ENCODE results near the gene TTC24.

TTC24 gene

DNA sequence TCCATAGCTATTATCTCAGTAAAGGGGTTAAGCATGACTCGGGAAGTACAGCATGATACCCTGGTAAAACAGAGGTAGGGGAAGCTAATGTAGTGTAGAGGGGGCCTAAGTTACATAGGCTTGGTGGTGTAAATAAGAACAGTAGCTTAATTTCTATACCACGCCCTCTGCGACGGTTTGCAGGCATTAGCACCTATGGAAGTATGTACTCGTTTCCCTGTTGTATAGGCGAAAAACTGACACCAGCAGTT lies 11.6 kb downstream of the TTC24 start:
- TF ChIP-seq, protein P1, sequence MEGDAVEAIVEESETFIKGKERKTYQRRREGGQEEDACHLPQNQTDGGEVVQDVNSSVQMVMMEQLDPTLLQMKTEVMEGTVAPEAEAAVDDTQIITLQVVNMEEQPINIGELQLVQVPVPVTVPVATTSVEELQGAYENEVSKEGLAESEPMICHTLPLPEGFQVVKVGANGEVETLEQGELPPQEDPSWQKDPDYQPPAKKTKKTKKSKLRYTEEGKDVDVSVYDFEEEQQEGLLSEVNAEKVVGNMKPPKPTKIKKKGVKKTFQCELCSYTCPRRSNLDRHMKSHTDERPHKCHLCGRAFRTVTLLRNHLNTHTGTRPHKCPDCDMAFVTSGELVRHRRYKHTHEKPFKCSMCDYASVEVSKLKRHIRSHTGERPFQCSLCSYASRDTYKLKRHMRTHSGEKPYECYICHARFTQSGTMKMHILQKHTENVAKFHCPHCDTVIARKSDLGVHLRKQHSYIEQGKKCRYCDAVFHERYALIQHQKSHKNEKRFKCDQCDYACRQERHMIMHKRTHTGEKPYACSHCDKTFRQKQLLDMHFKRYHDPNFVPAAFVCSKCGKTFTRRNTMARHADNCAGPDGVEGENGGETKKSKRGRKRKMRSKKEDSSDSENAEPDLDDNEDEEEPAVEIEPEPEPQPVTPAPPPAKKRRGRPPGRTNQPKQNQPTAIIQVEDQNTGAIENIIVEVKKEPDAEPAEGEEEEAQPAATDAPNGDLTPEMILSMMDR (IDR thresholded peaks at IDR 0.05; ENCODE audit: low read depth, low read length, missing control alignments) = no peak
- H3K4me3 ChIP-seq (replicated peaks; ENCODE audit: low read depth, low read length) = peak overlapping the region; percentile 81
- DNase-seq (ENCODE audit: extremely low read depth, low read depth) = no peak

DNA sequence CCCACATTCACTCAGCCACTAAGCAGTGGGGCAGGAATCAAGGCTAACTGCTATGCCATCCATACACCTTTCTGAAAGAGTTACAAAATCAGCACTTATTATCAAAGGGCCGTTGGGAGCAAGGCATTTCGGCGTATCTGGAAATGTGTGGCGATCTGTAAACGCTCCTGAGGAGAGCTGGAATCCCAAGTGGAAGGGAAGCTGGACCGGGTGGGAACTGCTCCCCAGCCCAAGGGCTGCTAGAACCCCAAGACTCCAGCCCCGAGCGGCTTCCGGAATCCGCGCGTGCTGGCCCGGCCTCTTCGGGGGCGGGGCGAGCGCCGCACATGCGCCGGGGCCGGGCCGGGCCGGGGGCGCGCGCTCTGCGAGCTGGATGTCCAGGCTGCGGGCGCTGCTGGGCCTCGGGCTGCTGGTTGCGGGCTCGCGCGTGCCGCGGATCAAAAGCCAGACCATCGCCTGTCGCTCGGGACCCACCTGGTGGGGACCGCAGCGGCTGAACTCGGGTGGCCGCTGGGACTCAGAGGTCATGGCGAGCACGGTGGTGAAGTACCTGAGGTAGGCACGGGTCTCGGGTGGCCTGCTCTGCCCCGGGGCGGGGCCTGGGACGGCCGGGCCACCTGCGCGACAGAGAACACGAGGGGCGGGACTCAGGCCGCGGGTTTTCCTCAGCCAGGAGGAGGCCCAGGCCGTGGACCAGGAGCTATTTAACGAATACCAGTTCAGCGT lies 12.1 kb downstream of the TTC24 start, which contains the start of gene NAXE:
TSS of gene NAXE (plus strand) at position 345 of the 726 bp plus-strand sequence. CDS start at position 374, 29 bp downstream.
- DNase-seq (ENCODE audit: extremely low read depth, low read depth) = no peak
- TF ChIP-seq, protein P1 (IDR thresholded peaks at IDR 0.05; ENCODE audit: low read depth, low read length, missing control alignments) = no peak
- peak within 1 kb of the TSS; percentile 81 for H3K4me3 ChIP-seq (replicated peaks; ENCODE audit: low read depth, low read length)

DNA sequence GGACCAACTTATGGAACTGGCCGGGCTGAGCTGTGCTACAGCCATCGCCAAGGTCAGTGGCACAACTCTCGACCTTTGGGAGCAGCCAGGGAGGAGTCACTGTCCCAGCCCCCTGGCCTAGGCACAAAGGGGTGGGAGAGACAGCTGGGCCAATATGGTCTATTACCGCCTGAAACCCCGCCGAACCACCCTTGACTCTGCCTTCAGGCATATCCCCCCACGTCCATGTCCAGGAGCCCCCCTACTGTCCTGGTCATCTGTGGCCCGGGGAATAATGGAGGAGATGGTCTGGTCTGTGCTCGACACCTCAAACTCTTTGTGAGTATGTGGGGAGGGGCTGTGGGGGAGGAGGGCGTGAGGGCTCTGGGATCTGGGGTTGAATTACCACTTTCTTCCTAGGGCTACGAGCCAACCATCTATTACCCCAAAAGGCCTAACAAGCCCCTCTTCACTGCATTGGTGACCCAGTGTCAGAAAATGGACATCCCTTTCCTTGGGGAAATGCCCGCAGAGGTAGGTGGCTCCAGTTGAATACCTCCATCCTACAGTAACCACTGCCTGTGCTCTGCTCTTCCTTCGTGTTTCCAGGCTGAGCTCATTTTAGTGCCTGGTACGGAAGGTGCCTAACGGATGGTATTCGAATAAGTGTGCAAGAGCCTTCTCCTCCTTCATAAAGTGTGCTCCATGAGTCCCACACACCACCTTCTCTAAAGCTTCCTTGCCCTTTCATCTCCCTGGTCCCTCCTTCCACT lies 12.8 kb downstream of the TTC24 start:
- TF ChIP-seq, protein P1 (IDR thresholded peaks at IDR 0.05; ENCODE audit: low read depth, low read length, missing control alignments) = no peak
- peak overlapping the region; percentile 81 for H3K4me3 ChIP-seq (replicated peaks; ENCODE audit: low read depth, low read length)
- no peak for DNase-seq (ENCODE audit: extremely low read depth, low read depth)

DNA sequence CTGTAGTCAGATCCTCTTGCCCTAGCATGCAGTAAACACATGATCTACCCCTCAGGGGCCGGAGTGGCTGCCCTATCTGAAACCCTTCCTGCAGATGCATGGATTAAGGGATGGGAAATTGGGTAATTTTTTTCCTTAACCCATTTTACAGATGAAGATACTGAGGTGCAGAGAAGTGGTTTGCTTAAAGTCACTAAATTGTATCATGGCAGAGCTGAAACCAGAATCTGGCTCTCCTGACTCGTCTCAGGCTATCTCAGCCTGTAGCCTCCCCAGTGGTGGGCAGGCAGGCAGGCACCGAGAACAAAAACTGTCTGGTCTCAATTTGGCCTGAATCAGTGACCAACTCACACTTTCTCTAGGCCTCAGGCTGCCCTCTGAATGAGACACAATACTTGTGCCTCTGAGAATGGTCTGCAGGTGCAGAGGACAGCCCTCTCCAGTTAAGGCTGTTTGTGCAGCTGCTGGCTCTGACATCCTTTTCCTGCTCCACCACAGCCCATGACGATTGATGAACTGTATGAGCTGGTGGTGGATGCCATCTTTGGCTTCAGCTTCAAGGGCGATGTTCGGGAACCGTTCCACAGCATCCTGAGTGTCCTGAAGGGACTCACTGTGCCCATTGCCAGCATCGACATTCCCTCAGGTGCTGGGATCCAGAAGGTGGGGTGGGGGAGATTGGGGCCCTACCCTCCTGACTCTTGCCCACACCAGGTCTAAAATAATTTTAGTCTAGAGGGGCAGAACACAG lies 13.6 kb downstream of the TTC24 start:
- DNase-seq (ENCODE audit: extremely low read depth, low read depth) = no peak
- TF ChIP-seq, protein P1 (IDR thresholded peaks at IDR 0.05; ENCODE audit: low read depth, low read length, missing control alignments) = no peak
- H3K4me3 ChIP-seq (replicated peaks; ENCODE audit: low read depth, low read length) = peak overlapping the region; percentile 81; the same call in 1 of the 2 replicates

DNA sequence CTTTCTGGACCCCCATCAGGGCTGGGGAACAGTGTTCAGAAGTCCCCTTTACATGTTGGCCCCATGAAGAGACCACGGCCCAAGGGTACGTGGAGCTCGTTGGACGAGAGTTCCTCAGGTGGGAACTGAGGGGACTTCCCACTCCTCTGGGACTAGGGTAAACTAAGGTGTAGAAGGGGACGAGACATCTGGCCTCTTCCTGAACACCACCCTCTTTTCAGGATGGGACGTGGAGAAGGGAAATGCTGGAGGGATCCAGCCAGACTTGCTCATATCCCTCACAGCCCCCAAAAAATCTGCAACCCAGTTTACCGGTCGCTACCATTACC lies 14.1 kb downstream of the TTC24 start:
- no peak overlapping the region for H3K4me3 ChIP-seq (replicated peaks; ENCODE audit: low read depth, low read length)
- TF ChIP-seq, protein P1 (IDR thresholded peaks at IDR 0.05; ENCODE audit: low read depth, low read length, missing control alignments) = no peak
- DNase-seq (ENCODE audit: extremely low read depth, low read depth) = no peak

DNA sequence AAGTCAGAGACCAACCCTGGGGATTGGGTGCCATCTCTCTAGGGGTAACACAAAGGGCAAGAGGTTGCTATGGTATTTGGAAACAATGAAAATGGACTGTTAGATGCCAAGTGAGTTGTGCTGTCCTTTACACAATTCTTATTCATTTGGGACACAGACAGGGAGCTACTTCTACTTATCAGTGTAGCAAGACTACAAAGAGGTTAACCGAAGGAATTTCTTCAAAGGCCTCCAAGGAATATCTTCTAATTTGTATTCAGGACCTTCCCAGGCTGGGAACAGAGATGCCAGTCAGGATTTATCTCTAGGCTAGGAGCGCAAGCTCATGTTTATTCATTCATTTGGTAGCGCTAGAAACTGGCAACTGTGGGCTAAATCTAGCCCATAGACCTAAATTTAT lies 14.7 kb downstream of the TTC24 start:
- TF ChIP-seq, protein P1 (IDR thresholded peaks at IDR 0.05; ENCODE audit: low read depth, low read length, missing control alignments) = no peak
- no peak overlapping the region for H3K4me3 ChIP-seq (replicated peaks; ENCODE audit: low read depth, low read length)
- no peak for DNase-seq (ENCODE audit: extremely low read depth, low read depth)
